H1 (cell line): ENCODE measurements around the gene GIMD1. TPM values are rescaled to one million over a fixed set of nuclear protein-coding genes. Genes with fewer than 3 reads are reported as not detected.

Source experiments
- CTCF ChIA-PET: fragments of 300-600 bp; sonication (Branson Sonifier 250); formaldehyde crosslinking; loops from one replicate; lab custom pipeline; 2021; ENCODE audit not compliant: partially characterized antibody; lab: Charles Lee
- POLR2A ChIA-PET: fragments of 300-600 bp; sonication (Branson Sonifier 250); formaldehyde crosslinking; loops from one replicate; lab custom pipeline; 2021; ENCODE audit warnings: inconsistent platforms; ENCODE audit not compliant: partially characterized antibody; lab: Charles Lee
- DNase-seq, 2 experiments: peaks; one replicate each; pipeline versions ENCODE4 v3.0.0 to v3.0.0-alpha.2; 2010 to 2022; ENCODE audit warnings: low spot score in 2 of 2, low read depth in 1 of 2, mixed read lengths in 1 of 2
- FAIRE-seq: peaks from 2 replicates; lab custom pipeline; 2011; peaks lifted over from hg19 to GRCh38; lab: Jason Lieb, UNC
- H2AFZ ChIP-seq: 2 replicates; pipeline ENCODE4 v1.8.1; 2012; ENCODE audit warnings: low read length, inconsistent platforms
- H2AK5ac ChIP-seq: 2 replicates; pipeline ENCODE4 v1.6.1; 2013; ENCODE audit warnings: low read depth, low read length
- H2BK120ac ChIP-seq: replicated peaks from 2 replicates; pipeline ENCODE3; 2013; ENCODE audit warnings: low read depth, low read length, inconsistent platforms
- H2BK12ac ChIP-seq: 2 replicates; pipeline ENCODE4 v1.6.1; 2013; ENCODE audit warnings: low read depth, low read length
- H2BK15ac ChIP-seq: 2 replicates; pipeline ENCODE4 v1.6.1; 2013; ENCODE audit warnings: low read length
- H2BK20ac ChIP-seq: 2 replicates; pipeline ENCODE4 v1.6.1; 2013; ENCODE audit warnings: low read length
- H2BK5ac ChIP-seq: 2 replicates; pipeline ENCODE4 v1.6.1; 2013; ENCODE audit warnings: low read depth, low read length
- H3K14ac ChIP-seq: 2 replicates; pipeline ENCODE4 v1.6.1; 2013; ENCODE audit warnings: inconsistent platforms; ENCODE audit not compliant: insufficient read length
- H3K18ac ChIP-seq: 2 replicates; pipeline ENCODE4 v1.6.1; 2013; ENCODE audit warnings: low read length; ENCODE audit errors: extremely low read depth
- H3K23ac ChIP-seq: 2 replicates; pipeline ENCODE4 v1.6.1; 2013; ENCODE audit warnings: inconsistent platforms; ENCODE audit not compliant: insufficient read length
- H3K23me2 ChIP-seq: 2 replicates; pipeline ENCODE4 v1.6.1; 2013; ENCODE audit warnings: low read depth, low read length
- H3K27ac ChIP-seq: 2 replicates; pipeline ENCODE4 v1.6.1; 2011; ENCODE audit warnings: low read depth, low read length, inconsistent platforms
- H3K27me3 ChIP-seq, 4 experiments: replicated peaks in 1 of 4; 1 replicate in 1 of 4; 2 replicates in 3 of 4; pipeline versions ENCODE4 v1.6.1 to v1.8.1; 2011 to 2013; ENCODE audit warnings: low read length in 3 of 4, mild to moderate bottlenecking in 3 of 4, inconsistent platforms in 2 of 4, mixed read lengths in 2 of 4, moderate library complexity in 1 of 4; ENCODE audit not compliant: control insufficient read depth in 3 of 4, insufficient read depth in 3 of 4; ENCODE audit errors: extremely low read depth in 1 of 4
- H3K36me3 ChIP-seq, 4 experiments: 2 replicates each; pipeline versions ENCODE4 v1.6.1 to v1.8.1; 2011 to 2013; ENCODE audit warnings: mild to moderate bottlenecking in 4 of 4, low read length in 3 of 4, moderate library complexity in 2 of 4, control low read depth in 1 of 4, inconsistent platforms in 1 of 4; ENCODE audit not compliant: insufficient read depth in 4 of 4, control insufficient read depth in 2 of 4
- H3K4ac ChIP-seq: replicated peaks from 2 replicates; pipeline ENCODE3; 2013; ENCODE audit warnings: low read length, low read depth, mixed read lengths, inconsistent platforms; ENCODE audit not compliant: insufficient read length
- H3K4me1 ChIP-seq, 4 experiments: replicated peaks in 1 of 4; 1 replicate in 1 of 4; 2 replicates in 3 of 4; pipeline versions ENCODE4 v1.6.1 to v1.8.1; 2011 to 2013; ENCODE audit warnings: low read length in 3 of 4, inconsistent platforms in 2 of 4, mixed read lengths in 1 of 4; ENCODE audit not compliant: insufficient read depth in 4 of 4, control insufficient read depth in 3 of 4
- H3K4me2 ChIP-seq, 2 experiments: 2 replicates each; pipeline versions ENCODE4 v1.6.1 to v1.8.1; 2011 to 2013; ENCODE audit warnings: low read depth in 2 of 2, low read length in 2 of 2, control low read depth in 1 of 2, inconsistent platforms in 1 of 2, mild to moderate bottlenecking in 1 of 2; ENCODE audit not compliant: insufficient read depth in 1 of 2
- H3K4me3 ChIP-seq, 4 experiments: fragments of 200-600, 300-600 bp in 1 of 4; sonication (generic), shearing (Covaris generic), sonication (Bioruptor Twin) in 1 of 4; 2 replicates each; pipeline versions ENCODE4 v1.5.1 to v1.8.1; 2011 to 2016; ENCODE audit warnings: low read length in 4 of 4, low read depth in 3 of 4, control low read depth in 2 of 4, inconsistent platforms in 2 of 4, mild to moderate bottlenecking in 2 of 4, mixed read lengths in 1 of 4, moderate library complexity in 1 of 4; ENCODE audit not compliant: insufficient read depth in 2 of 4; ENCODE audit errors: extremely low read depth in 1 of 4
- H3K56ac ChIP-seq: replicated peaks from 2 replicates; pipeline ENCODE3; 2013; ENCODE audit warnings: low read depth, mild to moderate bottlenecking, mixed read lengths, low read length, inconsistent platforms; ENCODE audit not compliant: insufficient read length
- H3K79me1 ChIP-seq: 2 replicates; pipeline ENCODE4 v1.6.1; 2013; ENCODE audit warnings: low read depth, low read length, control low read depth
- H3K79me2 ChIP-seq, 2 experiments: 2 replicates each; pipeline versions ENCODE4 v1.6.1 to v1.8.1; 2012 to 2013; ENCODE audit warnings: low read length in 2 of 2, mild to moderate bottlenecking in 2 of 2, inconsistent platforms in 1 of 2; ENCODE audit not compliant: insufficient read depth in 2 of 2, control insufficient read depth in 1 of 2
- H3K9ac ChIP-seq, 4 experiments: replicated peaks in 1 of 4; 1 replicate in 1 of 4; 2 replicates in 3 of 4; pipeline versions ENCODE4 v1.6.1 to v1.8.1; 2011 to 2013; ENCODE audit warnings: low read depth in 3 of 4, low read length in 3 of 4, control low read depth in 2 of 4, mild to moderate bottlenecking in 2 of 4, moderate library complexity in 2 of 4, inconsistent platforms in 1 of 4; ENCODE audit errors: extremely low read depth in 1 of 4
- H3K9me3 ChIP-seq, 2 experiments: 2 replicates each; pipeline versions ENCODE4 v1.6.1 to v1.8.1; 2012 to 2013; ENCODE audit warnings: mild to moderate bottlenecking in 2 of 2, moderate library complexity in 2 of 2, control low read depth in 1 of 2, inconsistent platforms in 1 of 2, low read depth in 1 of 2, low read length in 1 of 2, mixed read lengths in 1 of 2; ENCODE audit not compliant: insufficient read depth in 2 of 2
- H4K20me1 ChIP-seq, 2 experiments: replicated peaks in 1 of 2; 2 replicates each; pipeline versions ENCODE3 to v1.8.1; 2011 to 2013; ENCODE audit warnings: inconsistent platforms in 2 of 2, low read length in 2 of 2, mild to moderate bottlenecking in 1 of 2; ENCODE audit not compliant: insufficient read depth in 2 of 2, control insufficient read depth in 1 of 2
- H4K5ac ChIP-seq: 2 replicates; pipeline ENCODE4 v1.6.1; 2013; ENCODE audit warnings: low read length, low read depth, mixed read lengths, inconsistent platforms; ENCODE audit not compliant: insufficient read length
- H4K8ac ChIP-seq: 2 replicates; pipeline ENCODE4 v1.8.0; 2013; ENCODE audit warnings: mild to moderate bottlenecking, moderate library complexity, low read length, inconsistent platforms; ENCODE audit not compliant: insufficient read depth; ENCODE audit errors: extremely low read depth
- H4K91ac ChIP-seq: replicated peaks from 2 replicates; pipeline ENCODE3; 2013; ENCODE audit warnings: low read length, mixed read lengths, inconsistent platforms; ENCODE audit not compliant: insufficient read length
- CEBPB ChIP-seq: IDR thresholded peaks from 2 replicates; pipeline ENCODE4 v1.6.1; 2012; ENCODE audit warnings: low read depth, low read length
- CHD1 ChIP-seq: IDR thresholded peaks from 2 replicates; pipeline ENCODE4 v1.6.1; 2012; ENCODE audit warnings: low read depth, low read length, improper control_type of control experiment
- GABPA ChIP-seq: IDR thresholded peaks from 2 replicates; pipeline ENCODE4 v1.6.1; 2011; ENCODE audit warnings: mild to moderate bottlenecking, low read length, moderate library complexity, borderline replicate concordance; ENCODE audit not compliant: insufficient read depth
- KDM4A ChIP-seq: IDR thresholded peaks from one replicate; pipeline ENCODE4 v1.7.1; 2012; ENCODE audit warnings: low read depth, mild to moderate bottlenecking, moderate library complexity, low read length, inconsistent platforms; ENCODE audit not compliant: severe bottlenecking
- KDM5A ChIP-seq: fragments of 200-600 bp; IDR thresholded peaks from 2 replicates; pipeline ENCODE4 v1.7.1; 2012; ENCODE audit warnings: mild to moderate bottlenecking, low read length, inconsistent platforms, mixed read lengths
- NRF1 ChIP-seq: IDR thresholded peaks from 2 replicates; pipeline ENCODE4 v1.6.1; 2011; ENCODE audit warnings: mild to moderate bottlenecking, low read depth, low read length, improper control_type of control experiment
- RFX5 ChIP-seq: IDR thresholded peaks from 2 replicates; pipeline ENCODE4 v1.6.1; 2011; ENCODE audit warnings: low read depth, low read length, improper control_type of control experiment, borderline replicate concordance
- SIN3A ChIP-seq, 2 experiments: IDR thresholded peaks in 1 of 2; conservative IDR thresholded peaks in 1 of 2; 2 replicates each; pipeline ENCODE4 v1.6.1; 2011 to 2012; ENCODE audit warnings: low read length in 2 of 2, improper control_type of control experiment in 1 of 2, low read depth in 1 of 2, mild to moderate bottlenecking in 1 of 2
- SP2 ChIP-seq: IDR thresholded peaks from 2 replicates; pipeline ENCODE4 v1.6.1; 2012; ENCODE audit warnings: mild to moderate bottlenecking, low read length, inconsistent platforms
- SUZ12 ChIP-seq: fragments of 200-600 bp; sonication (generic); IDR thresholded peaks from 2 replicates; pipeline ENCODE4 v1.6.1; 2012; ENCODE audit warnings: mild to moderate bottlenecking, inconsistent platforms, low read length, moderate library complexity, mixed read lengths
- TEAD4 ChIP-seq: IDR thresholded peaks from 2 replicates; pipeline ENCODE4 v1.6.1; 2012; ENCODE audit warnings: low read depth, low read length, inconsistent platforms, mixed read lengths
- YY1 ChIP-seq: IDR thresholded peaks from 2 replicates; pipeline ENCODE4 v1.6.1; 2011; ENCODE audit warnings: low read depth, mild to moderate bottlenecking, low read length
- polyA plus RNA-seq, 7 experiments: library from polyadenylated mRNA; depleted of rRNA in 3 of 7; stranded (reverse) in 5 of 7; unstranded in 2 of 7; fragments of >200 nt in 5 of 7; fragments of 200-250 nt in 2 of 7; gene quantifications; 1 replicate in 5 of 7; 2 replicates in 1 of 7; 4 replicates in 1 of 7; pipeline versions ENCODE4 v1.2.1 to v1.2.3, GENCODE V29; 2011 to 2013; ENCODE audit warnings: missing spikeins in 2 of 7, mixed read lengths in 2 of 7
- total RNA-seq: library from RNA; stranded (reverse); fragmentation: NEBNext Ultra II Directional; extraction: Animal tissue kit (Norgen Biotek cat#: 25700); gene quantifications from 2 replicates; pipeline ENCODE4 v1.2.1, GENCODE V29; 2021
- TF ChIP-seq, protein P1 (sequence below): IDR thresholded peaks from 2 replicates; pipeline ENCODE4 v1.6.1; 2012; ENCODE audit warnings: inconsistent platforms
- TF ChIP-seq, protein P2 (sequence below): IDR thresholded peaks from 2 replicates; pipeline ENCODE4 v1.6.1; 2012; ENCODE audit warnings: low read length, inconsistent platforms

GIMD1 gene
- total and polyA plus RNA-seq, 2 of the 8 experiments (the other 6 are each of a cell fraction or from before 2014, with no cell fraction given), result not detected

DNA sequence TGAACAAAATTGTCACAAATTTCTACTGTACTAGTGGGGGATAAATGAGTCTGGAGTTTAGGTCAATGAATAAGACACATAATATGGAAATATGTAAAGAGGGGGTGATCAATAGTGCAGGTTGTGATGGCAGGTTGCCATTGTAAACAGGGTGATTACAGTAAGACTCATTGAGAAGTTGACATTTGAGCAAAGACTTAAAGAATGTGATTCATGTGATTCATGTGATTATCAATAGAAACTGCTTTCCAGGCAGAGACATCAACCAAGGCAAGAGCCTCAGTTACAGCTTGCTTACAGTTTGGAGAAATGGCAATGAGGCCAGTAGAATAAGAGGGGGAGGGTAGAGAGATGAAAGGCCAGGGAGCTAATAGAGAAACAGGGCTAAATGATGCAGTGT lies 45.8 kb upstream of the GIMD1 start:
- H3K4me1 ChIP-seq, result peaks cover 0 to 5% (median 2%) of the 10 kb centered on the region in 4 experiments; a peak in 4 of 7 replicates
- no peak for FAIRE-seq
- no peaks in the 10 kb centered on the region for H3K36me3 ChIP-seq
- no peak overlapping the region for H2BK12ac ChIP-seq
- H3K23me2 ChIP-seq, result no peaks in the 10 kb centered on the region
- no peak overlapping the region for H2AFZ ChIP-seq
- no peak overlapping the region for H3K4ac ChIP-seq
- no peaks in the 10 kb centered on the region for H3K27me3 ChIP-seq
- no peak overlapping the region for H3K14ac ChIP-seq
- no peak overlapping the region for H2BK5ac ChIP-seq
- no peak overlapping the region for H3K4me2 ChIP-seq
- POLR2A ChIA-PET, result no interaction called here
- no peak overlapping the region for H4K91ac ChIP-seq
- no peak overlapping the region for H3K27ac ChIP-seq
- H4K20me1 ChIP-seq, result no peaks in the 10 kb centered on the region
- H3K23ac ChIP-seq, result no peak overlapping the region
- no peak overlapping the region for H3K56ac ChIP-seq
- no peaks in the 10 kb centered on the region for H3K79me2 ChIP-seq
- no peaks in the 10 kb centered on the region for H3K79me1 ChIP-seq
- DNase-seq, result no peak
- no peak overlapping the region for H3K9ac ChIP-seq
- no peak overlapping the region for H2BK20ac ChIP-seq
- no peak overlapping the region for H3K4me3 ChIP-seq
- H3K18ac ChIP-seq, result no peak overlapping the region
- H2BK15ac ChIP-seq, result no peak overlapping the region
- H2AK5ac ChIP-seq, result no peak overlapping the region
- H2BK120ac ChIP-seq, result no peak overlapping the region
- no peak overlapping the region for H4K8ac ChIP-seq
- H3K9me3 ChIP-seq, result no peaks in the 10 kb centered on the region
- CTCF ChIA-PET, result no interaction called here
- H4K5ac ChIP-seq, result no peak overlapping the region
- no peak for TF ChIP-seq SIN3A (conservative IDR thresholded peaks at IDR 0.05 in 1 of 2, IDR thresholded peaks at IDR 0.05 in 1 of 2; ENCODE audit: low read depth in 1 of 2, low read length in 2 of 2)
- TF ChIP-seq CHD1, result no peak
- TF ChIP-seq NRF1, result no peak
- TF ChIP-seq, protein P1, sequence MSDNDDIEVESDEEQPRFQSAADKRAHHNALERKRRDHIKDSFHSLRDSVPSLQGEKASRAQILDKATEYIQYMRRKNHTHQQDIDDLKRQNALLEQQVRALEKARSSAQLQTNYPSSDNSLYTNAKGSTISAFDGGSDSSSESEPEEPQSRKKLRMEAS, result no peak
- TF ChIP-seq SUZ12, result no peak
- TF ChIP-seq KDM4A, result no peak
- TF ChIP-seq, protein P2, sequence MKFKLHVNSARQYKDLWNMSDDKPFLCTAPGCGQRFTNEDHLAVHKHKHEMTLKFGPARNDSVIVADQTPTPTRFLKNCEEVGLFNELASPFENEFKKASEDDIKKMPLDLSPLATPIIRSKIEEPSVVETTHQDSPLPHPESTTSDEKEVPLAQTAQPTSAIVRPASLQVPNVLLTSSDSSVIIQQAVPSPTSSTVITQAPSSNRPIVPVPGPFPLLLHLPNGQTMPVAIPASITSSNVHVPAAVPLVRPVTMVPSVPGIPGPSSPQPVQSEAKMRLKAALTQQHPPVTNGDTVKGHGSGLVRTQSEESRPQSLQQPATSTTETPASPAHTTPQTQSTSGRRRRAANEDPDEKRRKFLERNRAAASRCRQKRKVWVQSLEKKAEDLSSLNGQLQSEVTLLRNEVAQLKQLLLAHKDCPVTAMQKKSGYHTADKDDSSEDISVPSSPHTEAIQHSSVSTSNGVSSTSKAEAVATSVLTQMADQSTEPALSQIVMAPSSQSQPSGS, result no peak
- no peak for TF ChIP-seq TEAD4
- TF ChIP-seq RFX5, result no peak
- no peak for TF ChIP-seq GABPA
- TF ChIP-seq KDM5A, result no peak
- no peak for TF ChIP-seq CEBPB
- no peak for TF ChIP-seq SP2
- TF ChIP-seq YY1, result no peak
